Psoas muscle (tissue), 8 donors: ENCODE measurements around the gene DOCK3. TPM values are rescaled to one million over a fixed set of nuclear protein-coding genes. Genes with fewer than 3 reads are reported as not detected.
"Not testable (repeated sequence)": the region's sequence is repeated elsewhere in the genome, so short reads cannot be mapped to it uniquely, and the experiment has no call there.

Source experiments
- ATAC-seq, 4 donors: fragments of 200-7000 bp; cut with Tn5 transposase; one replicate each; pipeline ENCODE4 v1.9.1; 2020; ENCODE audit warnings: moderate library complexity in 3 of 4, mild to moderate bottlenecking in 2 of 4
- DNase-seq, 2 donors: peaks; one replicate each; pipeline ENCODE4 v3.0.0-alpha.2; 2020
- H3K27ac ChIP-seq: fragments of 200-600 bp; one replicate; pipeline ENCODE4 v1.8.0; 2022
- H3K27me3 ChIP-seq, 3 donors: fragments of 200-600 bp in 1 of 3; one replicate each; pipeline versions ENCODE4 v1.6.1 to v1.8.0; 2013 to 2022; ENCODE audit warnings: low read length in 2 of 3, mild to moderate bottlenecking in 2 of 3, moderate library complexity in 1 of 3; ENCODE audit not compliant: insufficient read depth in 3 of 3
- H3K36me3 ChIP-seq, 2 donors: fragments of 200-600 bp in 1 of 2; one replicate each; pipeline versions ENCODE4 v1.6.1 to v1.8.0; 2013 to 2022; ENCODE audit warnings: low read depth in 1 of 2, mild to moderate bottlenecking in 1 of 2, moderate library complexity in 1 of 2; ENCODE audit not compliant: insufficient read depth in 1 of 2
- H3K4me1 ChIP-seq: fragments of 200-600 bp; one replicate; pipeline ENCODE4 v1.8.0; 2022
- H3K4me3 ChIP-seq: fragments of 200-600 bp; one replicate; pipeline ENCODE4 v1.8.0; 2022; ENCODE audit warnings: mild to moderate bottlenecking
- H3K9me3 ChIP-seq: fragments of 200-600 bp; one replicate; pipeline ENCODE4 v1.8.0; 2022
- WGBS, 3 donors: extraction: QIAGEN DNeasy Blood & Tissue Kit; methylation state at CpG; one replicate each; pipeline versions ENCODE4 v1.1.6 to v1.1.7; 2013; 5-methylcytosine and 5-hydroxymethylcytosine counted together
- intact Hi-C, 2 donors: fragments of 100-400 bp; cut with DNase I; formaldehyde crosslinking; loops; one replicate each; pipeline versions ENCODE4 v1.11.0 to v1.14.2; 2022
- polyA plus RNA-seq, 3 donors: library from polyadenylated mRNA; stranded (reverse); fragments of 200-250 nt; gene quantifications; one replicate each; pipeline ENCODE4 v1.2.3, GENCODE V29; 2013
- total RNA-seq, 4 donors: library from RNA; stranded (reverse); fragmentation: NEBNext Ultra II Directional in 2 of 4; extraction: Animal tissue kit (Norgen Biotek cat#: 25700) in 2 of 4; gene quantifications; one replicate each; pipeline versions ENCODE4 v1.2.1 to v1.2.4, GENCODE V29; 2021 to 2023
- TF ChIP-seq, protein P1 (sequence below): fragments of 200-600 bp; IDR thresholded peaks from one replicate; pipeline ENCODE4 v1.8.0; 2022; ENCODE audit warnings: antibody characterized with exemption
- donor health status: healthy with polysubstance abuse.
- donor health status: DM: no; HTN: no; CAD: no; lungs with moderate emphysema.
- donor health status: Bipolar disorder and iron deficiency.
- donor health status: healthy.
- donor health status: DM: yes; HTN: yes; CAD: no.
- donor health status: DM: no; HTN: no; CAD: no.
- donor health status: DM: no; HTN: no; CAD: no.
- donor health status: DM: yes; HTN: yes; CAD: no.

DOCK3 gene
- total and polyA plus RNA-seq, 7 donors: 0.01 to 0.91 (median 0.87) TPM

DNA sequence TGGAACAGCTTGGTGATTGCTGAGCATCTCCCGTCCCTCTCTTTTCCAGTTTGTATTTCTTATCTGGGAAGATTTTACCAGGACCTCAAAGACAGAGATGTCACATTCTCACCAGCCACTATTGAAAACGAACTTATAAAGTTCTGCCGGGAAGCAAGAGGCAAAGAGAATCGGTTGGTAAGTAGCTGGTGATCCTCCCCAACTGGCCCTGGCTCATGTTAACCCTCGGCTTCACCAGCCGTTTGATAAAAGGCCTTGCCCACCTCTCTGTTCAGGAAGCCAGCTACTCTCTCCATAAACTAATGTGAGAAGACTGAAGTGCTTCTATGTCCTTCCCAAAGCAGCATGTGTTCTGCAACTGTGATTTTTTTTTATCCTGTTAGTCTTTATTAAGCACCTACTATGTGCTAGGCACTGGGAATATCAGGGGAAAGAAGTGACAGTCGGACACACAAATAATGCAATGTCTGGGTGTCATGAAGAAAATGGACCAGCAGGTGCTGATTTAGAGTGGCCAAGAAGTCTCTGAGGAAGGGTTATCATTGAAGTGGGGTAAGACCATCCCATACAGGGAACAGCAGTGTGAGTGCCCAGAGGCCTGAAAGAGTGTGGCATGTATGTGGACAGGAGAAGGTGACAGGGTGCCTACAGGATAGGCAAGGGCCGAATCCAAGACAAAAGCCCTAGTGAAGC is 711.6 kb downstream of the DOCK3 start:
- H3K27me3 ChIP-seq: no peaks in the 10 kb centered on the region
- ATAC-seq: no peak
- no peak for DNase-seq
- TF ChIP-seq, protein P1, sequence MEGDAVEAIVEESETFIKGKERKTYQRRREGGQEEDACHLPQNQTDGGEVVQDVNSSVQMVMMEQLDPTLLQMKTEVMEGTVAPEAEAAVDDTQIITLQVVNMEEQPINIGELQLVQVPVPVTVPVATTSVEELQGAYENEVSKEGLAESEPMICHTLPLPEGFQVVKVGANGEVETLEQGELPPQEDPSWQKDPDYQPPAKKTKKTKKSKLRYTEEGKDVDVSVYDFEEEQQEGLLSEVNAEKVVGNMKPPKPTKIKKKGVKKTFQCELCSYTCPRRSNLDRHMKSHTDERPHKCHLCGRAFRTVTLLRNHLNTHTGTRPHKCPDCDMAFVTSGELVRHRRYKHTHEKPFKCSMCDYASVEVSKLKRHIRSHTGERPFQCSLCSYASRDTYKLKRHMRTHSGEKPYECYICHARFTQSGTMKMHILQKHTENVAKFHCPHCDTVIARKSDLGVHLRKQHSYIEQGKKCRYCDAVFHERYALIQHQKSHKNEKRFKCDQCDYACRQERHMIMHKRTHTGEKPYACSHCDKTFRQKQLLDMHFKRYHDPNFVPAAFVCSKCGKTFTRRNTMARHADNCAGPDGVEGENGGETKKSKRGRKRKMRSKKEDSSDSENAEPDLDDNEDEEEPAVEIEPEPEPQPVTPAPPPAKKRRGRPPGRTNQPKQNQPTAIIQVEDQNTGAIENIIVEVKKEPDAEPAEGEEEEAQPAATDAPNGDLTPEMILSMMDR: no peak
- H3K4me3 ChIP-seq: peak overlapping the region; percentile 70
- WGBS, 3 donors: 32 to 39% (median 36%) methylated on average over 8 of the region's 8 CpGs
- peaks cover 3 to 17% of the 10 kb centered on the region in 2 donors for H3K36me3 ChIP-seq
- H3K9me3 ChIP-seq: no peaks in the 10 kb centered on the region
- peak overlapping the region; percentile 86 for H3K27ac ChIP-seq
- H3K4me1 ChIP-seq: peaks cover 32% of the 10 kb centered on the region
- intact Hi-C loops: loop anchor here (5.0 to 10.0 kb wide), 2 partner anchors 286 to 772 kb away; partner anchors contain the start of genes CISH (in 1 of the 2), MAPKAPK3 (in 1 of the 2) and TEX264 (in 1 of the 2)

- intact Hi-C loops: loop anchor here (5.0 to 10.0 kb wide), 2 partner anchors 285 to 772 kb away; partner anchors contain the start of genes CISH (in 1 of the 2), MAPKAPK3 (in 1 of the 2) and TEX264 (in 1 of the 2)
These were observed 712.1 kb downstream of the DOCK3 start for GRCh38 chr3:51386852-51387229.

DNA sequence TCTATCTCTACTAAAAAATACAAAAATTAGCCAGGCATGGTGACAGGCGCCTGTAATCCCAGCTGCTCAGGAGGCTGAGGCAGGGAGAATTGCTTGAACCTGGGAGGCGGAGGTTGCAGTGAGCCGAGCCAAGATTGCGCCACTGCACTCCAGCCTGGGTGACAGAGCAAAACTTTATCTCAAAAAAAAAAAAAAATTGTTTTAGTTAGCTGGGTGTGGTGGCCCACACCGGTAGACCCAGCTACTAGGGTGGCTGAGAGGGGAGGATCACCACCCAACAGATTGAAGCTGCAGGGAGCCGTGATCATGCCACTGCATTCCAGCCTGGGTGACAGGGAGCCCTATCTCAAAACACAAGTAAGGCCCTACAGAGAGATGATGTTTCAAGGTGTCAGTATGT is 712.6 kb downstream of the DOCK3 start:
- not testable (repeated sequence) for DNase-seq, H3K4me3 ChIP-seq, H3K27me3 ChIP-seq, H3K9me3 ChIP-seq, ATAC-seq, H3K27ac ChIP-seq
- Histone ChIP-seq H3K36me3 (peaks cover 3 to 18% of the 10 kb centered on the region in 2 donors), H3K4me1 (peaks cover 34% of the 10 kb centered on the region)
- intact Hi-C loops: loop anchor here (5.0 to 10.0 kb wide), 2 partner anchors 285 to 772 kb away; partner anchors contain the start of genes CISH (in 1 of the 2), MAPKAPK3 (in 1 of the 2) and TEX264 (in 1 of the 2)
- 82 to 92% (median 84%) methylated on average over 6 of the region's 6 CpGs for WGBS, 3 donors

More at GRCh38 chr3:51386852-51387229, 712.1 kb downstream of the DOCK3 start:
- TF ChIP-seq, protein P1: no peak
- H3K4me1 ChIP-seq: peaks cover 32% of the 10 kb centered on the region
- ATAC-seq: no peak
- peak overlapping the region; percentile 70 for H3K4me3 ChIP-seq
- no peak for DNase-seq
- H3K36me3 ChIP-seq: peaks cover 3 to 17% of the 10 kb centered on the region in 2 donors
- H3K9me3 ChIP-seq: no peaks in the 10 kb centered on the region
- no peak overlapping the region for H3K27ac ChIP-seq
- no peaks in the 10 kb centered on the region for H3K27me3 ChIP-seq
- 93 to 95% (median 95%) methylated on average over 5 of the region's 5 CpGs for WGBS, 3 donors

DNA sequence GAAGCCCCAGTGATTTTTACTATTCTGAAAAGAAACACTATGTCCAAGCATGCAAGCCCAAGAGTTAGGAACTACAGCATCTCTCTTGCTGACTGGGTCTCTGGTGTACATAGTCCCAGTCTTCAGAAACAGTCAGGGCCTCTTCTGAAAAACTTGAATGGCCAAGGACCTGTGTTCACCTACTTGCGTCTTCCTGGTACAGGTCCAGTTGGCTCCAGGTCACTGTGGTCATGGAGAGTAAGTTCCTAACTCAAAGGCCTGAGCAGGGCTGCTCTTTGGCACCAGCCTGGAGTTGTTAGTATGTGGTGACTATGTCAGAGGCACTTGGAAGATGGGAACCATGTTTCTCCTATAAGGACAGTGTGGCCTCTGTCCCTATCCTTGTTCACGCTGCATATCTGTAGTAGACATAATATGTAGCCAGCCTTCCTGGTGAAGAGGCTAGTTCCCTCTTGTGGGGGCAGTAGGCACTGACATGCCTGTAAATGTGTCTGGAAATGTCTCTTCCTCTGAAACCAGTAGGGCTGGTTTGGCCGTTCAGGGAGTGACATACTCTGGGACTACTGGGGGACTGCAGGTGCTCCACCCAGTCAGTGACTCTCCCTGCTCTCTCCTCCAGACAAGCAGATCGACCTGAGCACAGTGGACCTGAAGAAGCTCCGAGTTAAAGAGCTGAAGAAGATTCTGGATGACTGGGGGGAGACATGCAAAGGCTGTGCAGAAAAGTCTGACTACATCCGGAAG is 713.7 kb downstream of the DOCK3 start:
- DNase-seq: no peak
- H3K4me1 ChIP-seq: peaks cover 44% of the 10 kb centered on the region

More for the DNA sequence above, 713.7 kb downstream of the DOCK3 start:
- intact Hi-C loops: loop anchor here (5.0 to 10.0 kb wide), 2 partner anchors 284 to 774 kb away; partner anchors contain the start of genes CISH (in 1 of the 2), MAPKAPK3 (in 1 of the 2) and TEX264 (in 1 of the 2)
- Histone ChIP-seq H3K4me3 (no peak overlapping the region), H3K36me3 (peaks cover 3 to 29% of the 10 kb centered on the region in 2 donors), H3K9me3 (no peaks in the 10 kb centered on the region), H3K27ac (no peak overlapping the region), H3K27me3 (no peaks in the 10 kb centered on the region)
- TF ChIP-seq, protein P1: no peak
- 67 to 80% (median 74%) methylated on average over 6 of the region's 6 CpGs for WGBS, 3 donors
- ATAC-seq: no peak
